Measurements from ENCODE around the gene IVNS1ABP. TPM values are rescaled to one million over a fixed set of nuclear protein-coding genes. Genes with fewer than 3 reads are reported as not detected.

The IVNS1ABP gene
- total RNA-seq, 1 experiment from 2014 or later = 57.9 TPM

DNA sequence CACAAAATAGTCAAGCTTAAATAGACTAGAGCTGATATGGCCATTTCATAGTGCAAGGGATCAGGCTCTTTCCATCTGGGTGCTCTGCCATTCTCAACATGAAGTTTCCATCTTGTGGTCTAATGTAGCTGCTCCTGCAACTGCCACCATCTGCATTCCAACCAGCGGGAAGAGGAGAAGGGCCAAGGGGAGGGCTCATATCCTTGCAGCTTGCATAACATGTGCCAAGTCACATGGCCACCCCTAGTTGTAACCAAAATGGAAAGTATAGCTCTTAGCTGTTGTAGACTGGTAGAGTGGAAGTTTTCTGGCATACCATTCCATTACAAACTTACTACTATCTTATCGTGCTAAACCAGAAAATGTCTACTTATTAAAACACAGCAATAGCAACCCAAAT lies 38.9 kb upstream of the IVNS1ABP start:
- Histone ChIP-seq H3K9me3 (ENCODE audit: control insufficient read depth in 1 of 2, insufficient read depth in 1 of 2, low read depth in 1 of 2, low read length in 2 of 2) (no peaks in the 10 kb centered on the region), H3K36me3 (ENCODE audit: control insufficient read depth in 1 of 2, insufficient read depth in 2 of 2, low read length in 2 of 2) (no peaks in the 10 kb centered on the region), H4K20me1 (ENCODE audit: insufficient read depth) (no peaks in the 10 kb centered on the region), H3K79me2 (ENCODE audit: insufficient read depth, low read length) (no peaks in the 10 kb centered on the region), H3K4me2 (ENCODE audit: low read length) (no peak overlapping the region), H3K4me1 (ENCODE audit: control insufficient read depth in 1 of 2, insufficient read depth in 2 of 2, low read length in 2 of 2) (no peaks in the 10 kb centered on the region), H3K27ac (ENCODE audit: low read depth, low read length) (no peak overlapping the region), H3K9ac (ENCODE audit: low read length) (no peak overlapping the region), H3K9me2 (ENCODE audit: insufficient read depth) (no peaks in the 10 kb centered on the region), H3K27me3 (ENCODE audit: insufficient read depth, low read length) (no peaks in the 10 kb centered on the region), H3K4me3 (replicated peaks in 1 of 2; ENCODE audit: low read depth in 1 of 2, low read length in 2 of 2) (no peak overlapping the region), H2AFZ (ENCODE audit: low read depth, low read length, poor library complexity, severe bottlenecking) (no peak overlapping the region)
- BruUV-seq (replicated peaks) = no TSS peak
- ATAC-seq (no peak), DNase-seq (ENCODE audit: low read depth, low spot score) (no peak)
- ChIA-PET RAD21 (ENCODE audit: low non-redundant PET in 1 of 2, low total read pairs in 2 of 2, uncharacterized antibody in 2 of 2, unreplicated experiment in 2 of 2) (no interaction called here), CTCF (no interaction called here), POLR2A (no interaction called here)
- intact Hi-C loops (cut with micrococcal nuclease) = no loop called here
- TF ChIP-seq, protein P1, sequence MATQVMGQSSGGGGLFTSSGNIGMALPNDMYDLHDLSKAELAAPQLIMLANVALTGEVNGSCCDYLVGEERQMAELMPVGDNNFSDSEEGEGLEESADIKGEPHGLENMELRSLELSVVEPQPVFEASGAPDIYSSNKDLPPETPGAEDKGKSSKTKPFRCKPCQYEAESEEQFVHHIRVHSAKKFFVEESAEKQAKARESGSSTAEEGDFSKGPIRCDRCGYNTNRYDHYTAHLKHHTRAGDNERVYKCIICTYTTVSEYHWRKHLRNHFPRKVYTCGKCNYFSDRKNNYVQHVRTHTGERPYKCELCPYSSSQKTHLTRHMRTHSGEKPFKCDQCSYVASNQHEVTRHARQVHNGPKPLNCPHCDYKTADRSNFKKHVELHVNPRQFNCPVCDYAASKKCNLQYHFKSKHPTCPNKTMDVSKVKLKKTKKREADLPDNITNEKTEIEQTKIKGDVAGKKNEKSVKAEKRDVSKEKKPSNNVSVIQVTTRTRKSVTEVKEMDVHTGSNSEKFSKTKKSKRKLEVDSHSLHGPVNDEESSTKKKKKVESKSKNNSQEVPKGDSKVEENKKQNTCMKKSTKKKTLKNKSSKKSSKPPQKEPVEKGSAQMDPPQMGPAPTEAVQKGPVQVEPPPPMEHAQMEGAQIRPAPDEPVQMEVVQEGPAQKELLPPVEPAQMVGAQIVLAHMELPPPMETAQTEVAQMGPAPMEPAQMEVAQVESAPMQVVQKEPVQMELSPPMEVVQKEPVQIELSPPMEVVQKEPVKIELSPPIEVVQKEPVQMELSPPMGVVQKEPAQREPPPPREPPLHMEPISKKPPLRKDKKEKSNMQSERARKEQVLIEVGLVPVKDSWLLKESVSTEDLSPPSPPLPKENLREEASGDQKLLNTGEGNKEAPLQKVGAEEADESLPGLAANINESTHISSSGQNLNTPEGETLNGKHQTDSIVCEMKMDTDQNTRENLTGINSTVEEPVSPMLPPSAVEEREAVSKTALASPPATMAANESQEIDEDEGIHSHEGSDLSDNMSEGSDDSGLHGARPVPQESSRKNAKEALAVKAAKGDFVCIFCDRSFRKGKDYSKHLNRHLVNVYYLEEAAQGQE (IDR thresholded peaks at IDR 0.05; ENCODE audit: low read depth) = no peak
- TF ChIP-seq ZNF274 (IDR thresholded peaks at IDR 0.05; ENCODE audit: low read depth, low read length) (no peak), POLR2AphosphoS5 (IDR thresholded peaks at IDR 0.05; ENCODE audit: low read depth, low read length) (no peak)
- TF ChIP-seq, protein P2, sequence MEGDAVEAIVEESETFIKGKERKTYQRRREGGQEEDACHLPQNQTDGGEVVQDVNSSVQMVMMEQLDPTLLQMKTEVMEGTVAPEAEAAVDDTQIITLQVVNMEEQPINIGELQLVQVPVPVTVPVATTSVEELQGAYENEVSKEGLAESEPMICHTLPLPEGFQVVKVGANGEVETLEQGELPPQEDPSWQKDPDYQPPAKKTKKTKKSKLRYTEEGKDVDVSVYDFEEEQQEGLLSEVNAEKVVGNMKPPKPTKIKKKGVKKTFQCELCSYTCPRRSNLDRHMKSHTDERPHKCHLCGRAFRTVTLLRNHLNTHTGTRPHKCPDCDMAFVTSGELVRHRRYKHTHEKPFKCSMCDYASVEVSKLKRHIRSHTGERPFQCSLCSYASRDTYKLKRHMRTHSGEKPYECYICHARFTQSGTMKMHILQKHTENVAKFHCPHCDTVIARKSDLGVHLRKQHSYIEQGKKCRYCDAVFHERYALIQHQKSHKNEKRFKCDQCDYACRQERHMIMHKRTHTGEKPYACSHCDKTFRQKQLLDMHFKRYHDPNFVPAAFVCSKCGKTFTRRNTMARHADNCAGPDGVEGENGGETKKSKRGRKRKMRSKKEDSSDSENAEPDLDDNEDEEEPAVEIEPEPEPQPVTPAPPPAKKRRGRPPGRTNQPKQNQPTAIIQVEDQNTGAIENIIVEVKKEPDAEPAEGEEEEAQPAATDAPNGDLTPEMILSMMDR (IDR thresholded peaks at IDR 0.05 in 2 of 3, conservative IDR thresholded peaks at IDR 0.05 in 1 of 3; ENCODE audit: borderline replicate concordance in 1 of 3, insufficient read depth in 1 of 3, low read depth in 2 of 3, low read length in 2 of 3) = no peak

Measured in HCT116 (cell line).